Stimulated activated CD8-positive, alpha-beta memory T cell treated with anti-CD3 and anti-CD28 coated beads, Interleukin-7, amount 100 ng/mL, for 4 hours (primary cell): Measurements from ENCODE around the gene DHFR2.
"Not testable (repeated sequence)": the region's sequence is repeated elsewhere in the genome, so short reads cannot be mapped to it uniquely, and the experiment has no call there.

Experiments
- DNase-seq, 2 donors: peaks; one replicate each; pipeline ENCODE4 v3.0.0-alpha.2; 2020; ENCODE audit warnings: low read depth in 2 of 2

The DHFR2 gene

DNA sequence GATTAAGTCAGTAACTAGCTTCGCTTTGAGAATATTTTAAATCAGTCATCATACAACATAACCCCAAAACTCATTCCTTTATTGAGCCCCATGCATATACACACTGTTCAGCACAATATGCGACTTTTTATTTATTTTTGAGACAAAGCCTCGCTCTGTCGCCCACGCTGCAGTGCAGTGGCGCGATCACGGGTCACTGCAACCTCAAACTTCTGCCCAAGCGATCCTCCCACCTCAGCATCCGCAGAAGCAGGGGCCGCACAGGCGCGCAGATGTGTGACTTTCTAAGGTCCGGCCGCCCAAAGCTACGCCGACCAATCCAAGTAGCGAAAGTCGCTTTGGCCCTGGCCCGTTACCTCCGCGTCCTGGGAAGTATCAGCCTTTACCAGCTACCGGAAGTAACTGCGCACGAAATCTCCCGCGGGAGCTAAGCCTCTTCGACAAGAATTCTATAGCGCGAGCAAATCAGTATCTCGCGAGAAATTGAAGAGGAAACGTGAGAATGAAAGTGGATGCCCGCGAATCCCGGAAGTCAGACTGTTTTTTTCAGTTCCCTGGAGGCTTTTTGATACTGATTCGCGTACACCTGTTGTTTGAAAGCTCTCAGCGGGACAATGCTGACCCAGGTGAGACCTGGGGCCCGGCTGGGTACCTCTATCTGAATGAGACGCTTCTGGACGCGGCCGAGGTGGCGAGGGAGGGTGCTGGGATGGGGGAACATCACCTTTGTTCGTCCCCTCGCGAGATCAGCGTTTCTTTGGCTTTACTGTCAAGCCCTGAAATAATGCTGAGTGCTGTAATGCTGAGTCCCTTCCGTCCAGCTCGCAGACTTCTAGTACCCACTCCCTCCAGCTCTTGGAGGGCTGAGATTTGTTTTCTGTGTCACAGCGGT lies at the start of gene DHFR2, which contains the start of gene NSUN3:
Gene DHFR2, minus strand, starts transcription at position 404 of the 892 bp plus-strand sequence. CDS start 1,405 bp downstream, outside the sequence.
Gene NSUN3, plus strand, starts transcription at position 549 of the 892 bp plus-strand sequence. Its CDS starts 66 bp downstream, at position 615.
- DNase-seq, result peak; percentile 74 to 77

DNA sequence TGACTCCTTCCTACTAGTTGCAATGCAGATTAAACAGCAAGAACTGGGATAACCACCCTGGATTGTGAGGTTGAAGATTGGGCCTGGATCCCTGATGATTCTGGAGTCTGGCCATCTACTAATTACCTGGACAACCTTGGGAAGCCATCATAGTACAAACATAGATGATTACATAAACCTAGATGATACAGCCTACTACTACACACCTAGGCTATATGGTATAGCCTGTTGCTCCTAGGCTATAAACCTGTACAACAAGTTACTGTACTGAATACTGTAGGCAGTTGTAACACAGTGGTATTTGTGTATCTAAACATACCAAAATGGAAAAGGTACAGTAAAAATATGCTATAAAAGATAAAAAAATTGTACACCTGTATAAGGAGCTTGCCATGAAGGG lies 48.1 kb upstream of the DHFR2 start:
- no peak for DNase-seq

DNA sequence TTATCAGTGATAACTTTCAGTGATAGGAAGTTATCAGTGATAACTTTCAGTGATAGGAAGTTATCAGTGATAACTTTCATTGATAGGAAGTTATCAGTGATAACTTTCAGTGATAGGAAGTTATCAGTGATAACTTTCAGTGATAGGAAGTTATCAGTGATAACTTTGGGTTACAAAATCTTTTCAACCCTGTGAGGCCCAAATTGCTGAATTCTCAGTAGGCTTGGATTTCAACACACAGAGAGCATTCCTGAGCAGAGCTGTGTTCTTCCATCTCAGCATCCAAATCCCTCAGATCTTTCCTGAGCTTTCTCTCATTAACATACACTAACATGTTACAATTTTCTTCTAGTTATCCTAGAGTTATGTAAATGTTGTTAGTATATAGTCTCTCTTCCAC lies 47.5 kb upstream of the DHFR2 start:
- DNase-seq, result not testable (repeated sequence)

DNA sequence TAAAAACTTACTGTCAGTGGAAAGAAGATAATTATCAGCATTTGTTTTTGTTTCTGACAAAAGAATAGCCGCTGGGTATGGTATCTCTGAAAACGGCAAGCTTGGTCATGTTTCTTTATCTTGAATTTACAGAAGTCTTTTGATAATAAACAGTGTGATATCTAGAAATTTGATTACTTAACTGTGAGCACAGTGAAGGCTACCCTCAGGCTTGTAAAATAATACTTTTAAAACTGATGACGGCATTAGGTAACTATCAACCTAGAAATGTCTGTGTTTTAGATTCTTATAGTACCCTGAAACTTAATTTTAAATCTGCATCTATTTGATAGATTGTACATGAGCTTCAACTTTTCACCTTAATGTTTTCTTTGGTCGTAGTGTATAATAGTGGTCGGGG lies 43.6 kb upstream of the DHFR2 start:
- DNase-seq, result no peak

DNA sequence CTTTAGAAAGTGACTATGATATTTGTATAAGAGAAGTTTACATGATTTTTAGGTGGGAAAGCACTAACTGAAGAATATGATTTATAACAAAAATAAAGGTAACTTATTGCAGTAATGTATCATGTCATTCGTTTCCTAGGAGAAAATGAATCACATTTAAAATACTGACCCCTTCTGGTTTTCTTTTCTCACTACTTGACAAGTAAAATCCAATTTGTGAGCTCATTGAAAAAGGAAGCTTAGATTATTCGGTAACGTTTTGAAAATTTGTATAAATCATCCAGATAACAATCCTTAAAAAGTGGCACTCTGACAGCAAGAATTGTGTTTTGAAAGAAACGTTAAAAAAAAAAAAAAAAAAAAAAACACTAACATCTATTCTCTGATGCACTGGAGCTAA lies 39.1 kb upstream of the DHFR2 start:
- DNase-seq, result no peak

DNA sequence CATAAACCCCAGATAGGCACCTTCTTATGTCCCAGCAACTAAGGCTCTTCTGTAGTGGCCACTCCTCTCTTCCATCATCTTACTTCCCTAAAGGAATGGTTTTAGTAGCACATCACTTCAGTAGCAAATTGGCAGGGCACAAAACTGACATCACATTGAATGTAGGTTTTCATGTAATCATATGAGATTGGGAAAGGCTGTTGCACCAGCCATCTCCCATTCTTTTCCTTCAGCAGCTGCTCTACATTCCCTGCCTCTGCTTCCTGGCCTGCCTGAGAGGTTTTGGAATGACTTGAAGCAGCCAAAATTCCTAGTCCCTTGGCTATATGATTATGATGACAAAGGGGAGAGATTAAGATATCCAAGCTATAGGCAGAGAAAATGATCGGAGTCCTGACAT lies 36.6 kb upstream of the DHFR2 start:
- no peak for DNase-seq

DNA sequence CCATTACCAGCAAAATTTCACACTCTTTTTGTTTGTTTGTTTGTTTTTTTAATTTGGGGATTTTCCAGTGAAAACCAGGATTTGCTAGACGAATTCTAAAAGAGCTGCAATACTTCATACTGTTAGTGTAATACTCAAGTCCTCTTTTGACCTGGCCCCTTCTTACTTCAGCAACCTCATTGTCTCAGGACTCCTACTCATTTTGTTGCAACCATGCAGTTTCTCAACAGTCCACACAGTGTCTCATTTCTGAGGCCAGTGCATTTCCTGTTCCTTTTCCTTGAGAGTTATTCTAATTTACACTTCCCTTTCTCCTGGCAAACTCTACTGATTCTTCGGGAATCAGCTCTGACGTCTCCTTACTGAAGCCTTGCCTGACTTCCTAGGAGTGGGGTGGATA lies 35.7 kb upstream of the DHFR2 start:
- no peak for DNase-seq

DNA sequence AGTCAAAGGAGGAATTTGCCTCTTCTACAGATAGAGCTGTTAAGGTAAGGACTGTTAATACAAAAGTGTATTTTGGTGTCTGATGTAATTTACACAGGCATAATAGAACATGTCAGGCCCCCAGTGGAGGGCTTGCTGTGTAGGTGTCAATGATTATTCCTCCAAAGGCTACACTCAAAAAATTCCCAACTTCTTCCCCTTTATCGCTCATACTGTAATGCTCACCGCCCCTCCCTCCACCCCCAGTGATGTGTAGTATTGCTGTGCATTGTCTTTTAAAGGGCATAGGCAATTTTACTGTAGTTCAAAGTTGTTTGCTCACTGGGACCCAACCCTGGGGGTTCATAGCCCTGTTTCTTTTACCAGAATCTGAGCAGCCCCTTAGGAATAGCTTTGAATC lies 32.4 kb upstream of the DHFR2 start:
- DNase-seq, result no peak

DNA sequence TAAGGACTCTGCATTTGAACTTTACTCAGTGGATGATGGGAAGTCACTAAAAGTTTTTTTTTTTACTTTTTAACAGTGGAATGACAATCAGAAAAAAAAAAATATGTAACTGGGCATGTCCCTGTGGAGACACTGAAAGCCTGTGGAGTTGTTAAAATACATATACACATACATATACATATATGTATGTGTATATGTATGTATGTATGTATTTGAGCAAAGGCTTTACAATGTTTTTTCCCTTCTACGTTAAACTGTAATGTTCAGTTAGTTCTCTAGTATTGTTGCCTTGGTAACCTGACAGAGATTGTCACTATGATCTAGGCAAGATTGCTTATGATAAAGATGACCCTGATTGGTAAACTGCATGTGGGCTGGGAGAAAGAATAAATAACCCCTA lies 30.4 kb upstream of the DHFR2 start:
- DNase-seq, result no peak

DNA sequence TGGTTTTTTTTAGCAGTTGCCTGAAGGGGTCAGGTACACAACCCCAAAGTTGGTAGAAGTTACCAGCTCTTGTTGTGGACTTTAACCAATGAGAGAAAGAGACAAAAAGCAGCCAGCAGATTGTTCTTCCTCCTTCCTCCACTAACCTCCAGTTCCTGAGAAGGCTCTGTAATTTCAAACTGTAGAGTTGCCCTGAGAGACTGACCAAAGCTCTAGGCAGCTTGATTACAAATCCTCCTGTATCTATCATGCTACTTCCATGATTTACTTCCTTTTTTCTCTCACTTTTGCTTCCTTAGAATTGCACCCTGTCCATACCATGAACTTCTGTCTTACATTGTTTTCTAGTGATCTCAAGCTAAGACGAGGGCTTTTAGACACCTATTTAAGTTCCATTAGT lies 29.4 kb upstream of the DHFR2 start:
- DNase-seq, result no peak

DNA sequence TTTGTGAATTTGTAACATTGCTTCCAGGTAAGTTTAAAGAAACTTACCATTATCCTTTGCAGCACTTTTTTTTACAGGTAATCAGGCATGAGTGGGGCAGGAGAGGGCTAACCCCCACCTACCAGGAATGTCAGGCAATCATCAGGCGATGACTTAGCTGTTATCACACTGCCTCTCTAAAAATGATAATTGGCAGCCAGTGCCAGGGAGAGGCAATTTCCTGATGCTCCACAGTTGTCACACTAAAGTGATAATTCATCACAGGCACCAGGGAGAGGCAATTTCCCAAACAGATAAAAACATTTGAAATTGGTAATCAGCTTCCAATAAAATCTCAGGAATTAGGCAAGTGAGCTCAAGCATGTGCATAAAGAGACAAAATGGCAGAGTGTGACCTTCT lies 26.4 kb upstream of the DHFR2 start:
- DNase-seq, result no peak

DNA sequence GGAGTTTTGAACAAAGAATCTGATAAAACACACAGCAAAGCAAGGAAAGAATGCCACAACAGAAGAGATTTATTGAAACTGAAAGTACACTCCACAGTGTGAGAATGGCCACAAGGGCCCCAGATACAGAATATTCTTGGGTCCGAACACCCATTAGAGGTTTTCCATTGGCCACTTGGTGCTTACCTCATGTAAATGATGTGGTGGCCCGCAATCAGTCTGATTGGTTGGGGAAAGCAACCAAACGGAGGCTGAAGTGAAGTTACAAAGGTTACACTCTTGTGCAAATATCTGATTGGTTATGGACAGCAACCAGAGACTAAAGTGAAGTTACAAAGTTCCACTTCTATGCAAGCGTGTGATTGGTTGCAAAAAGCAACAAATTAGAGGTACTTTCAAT lies 20.5 kb upstream of the DHFR2 start:
- DNase-seq, result no peak

DNA sequence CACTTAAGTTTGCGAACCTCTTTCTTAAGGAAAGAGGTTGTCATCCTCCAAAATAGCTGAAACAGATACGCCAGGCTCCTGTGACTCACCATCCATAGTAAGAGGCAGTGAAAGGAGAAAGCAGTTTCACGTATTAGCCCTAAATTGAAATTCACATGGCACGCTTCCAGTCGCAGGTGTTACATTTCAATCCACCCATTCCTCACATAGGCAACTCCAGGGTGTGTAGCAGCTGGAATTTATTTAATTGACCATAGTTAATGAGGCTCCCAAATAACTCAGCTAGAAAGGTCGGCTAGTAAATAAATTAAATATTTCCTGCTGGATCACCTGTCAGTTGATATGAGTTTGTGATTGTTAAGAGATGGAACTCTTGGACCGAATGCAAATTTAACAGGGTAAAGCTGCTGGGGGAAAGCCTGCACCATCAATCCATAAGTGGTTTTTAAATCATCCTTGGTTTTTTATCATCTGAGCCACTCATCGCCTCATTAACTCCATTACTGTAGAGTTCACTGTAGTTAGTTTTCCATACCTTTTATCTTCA lies 19.7 kb upstream of the DHFR2 start:
- no peak for DNase-seq

DNA sequence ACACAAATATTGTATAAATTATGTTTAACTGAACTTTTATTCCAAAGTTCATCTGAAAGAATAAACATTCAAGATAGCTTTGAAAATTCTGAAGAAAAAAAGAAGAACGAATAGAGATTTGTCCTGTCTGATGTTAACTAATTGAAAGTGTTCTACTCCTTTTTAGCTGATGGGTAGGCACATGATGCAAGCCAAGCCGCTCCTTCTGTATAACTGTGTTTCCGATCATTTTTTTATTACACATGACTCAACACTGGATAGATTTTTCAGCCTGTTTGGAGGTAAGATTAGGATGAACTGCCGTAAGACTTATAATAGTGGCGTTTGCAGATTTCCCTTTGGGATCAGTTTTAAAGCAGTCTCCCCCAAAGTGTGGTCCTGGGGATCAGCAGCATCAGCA lies 19.2 kb upstream of the DHFR2 start:
- DNase-seq, result no peak

DNA sequence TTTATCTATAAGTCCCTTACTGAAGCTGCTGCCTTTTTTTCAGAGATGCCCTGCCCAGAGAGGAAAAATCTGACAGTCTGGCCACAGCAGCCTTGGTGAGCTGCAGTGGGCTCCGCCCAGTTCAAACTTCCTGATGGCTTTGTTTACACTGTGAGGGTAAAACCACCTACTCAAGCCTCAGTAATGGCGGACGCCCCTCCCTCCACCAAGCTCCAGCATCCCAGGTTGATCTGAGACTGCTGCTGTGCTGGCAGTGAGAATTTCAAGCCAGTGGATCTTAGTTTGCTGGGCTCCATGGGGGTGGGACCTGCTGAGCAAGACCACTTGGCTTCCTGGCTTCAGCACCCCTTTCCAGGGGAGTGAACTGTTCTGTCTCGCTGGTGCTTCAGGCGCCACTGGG lies 17.8 kb upstream of the DHFR2 start:
- not testable (repeated sequence) for DNase-seq

DNA sequence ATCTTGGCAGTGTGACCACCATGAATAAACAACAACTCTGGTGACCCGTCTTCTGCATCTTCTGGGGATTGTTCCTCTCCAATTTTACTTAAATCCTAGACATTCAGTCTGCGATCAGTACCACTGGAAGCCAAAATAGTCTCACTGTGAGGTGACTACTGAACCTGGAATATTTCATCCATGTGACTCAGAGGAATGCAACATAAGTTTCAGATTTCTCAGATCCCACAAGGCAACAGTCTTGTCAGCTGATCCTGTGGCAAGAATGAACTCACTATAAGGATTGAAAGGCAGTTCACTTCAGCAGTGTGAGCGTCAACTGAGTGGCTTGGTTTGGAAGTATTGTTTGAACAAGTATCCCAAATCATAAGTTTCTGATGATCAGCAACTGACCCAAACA lies 13.3 kb upstream of the DHFR2 start:
- no peak for DNase-seq

DNA sequence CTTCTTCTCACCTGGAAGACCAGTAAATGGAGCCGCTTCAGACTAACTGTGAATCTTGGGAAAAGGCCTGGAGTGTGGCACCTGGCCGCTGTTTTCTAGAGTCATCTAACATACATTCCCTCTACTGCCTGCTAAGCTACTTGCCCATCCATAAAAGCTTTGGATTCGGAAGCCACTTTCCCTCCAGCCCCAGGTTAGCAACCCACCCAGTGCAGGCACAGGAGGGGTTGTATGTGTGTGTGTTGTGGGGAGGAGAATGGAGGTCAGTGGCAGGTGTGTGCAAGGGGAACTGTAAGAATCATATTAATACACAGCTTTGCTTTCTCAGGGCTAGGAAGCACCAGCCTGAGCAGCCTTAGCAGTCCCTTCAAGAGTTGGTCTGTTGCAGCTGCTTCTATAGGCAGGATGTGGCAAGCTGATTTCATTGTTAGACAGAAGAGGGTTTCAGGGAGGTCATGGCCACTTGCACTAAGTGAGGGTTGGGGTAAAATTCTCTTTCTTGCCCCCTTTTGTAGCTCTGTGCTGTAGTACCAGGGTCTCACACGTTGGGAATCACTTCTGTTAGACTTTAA lies 9.1 kb upstream of the DHFR2 start:
- no peak for DNase-seq

DNA sequence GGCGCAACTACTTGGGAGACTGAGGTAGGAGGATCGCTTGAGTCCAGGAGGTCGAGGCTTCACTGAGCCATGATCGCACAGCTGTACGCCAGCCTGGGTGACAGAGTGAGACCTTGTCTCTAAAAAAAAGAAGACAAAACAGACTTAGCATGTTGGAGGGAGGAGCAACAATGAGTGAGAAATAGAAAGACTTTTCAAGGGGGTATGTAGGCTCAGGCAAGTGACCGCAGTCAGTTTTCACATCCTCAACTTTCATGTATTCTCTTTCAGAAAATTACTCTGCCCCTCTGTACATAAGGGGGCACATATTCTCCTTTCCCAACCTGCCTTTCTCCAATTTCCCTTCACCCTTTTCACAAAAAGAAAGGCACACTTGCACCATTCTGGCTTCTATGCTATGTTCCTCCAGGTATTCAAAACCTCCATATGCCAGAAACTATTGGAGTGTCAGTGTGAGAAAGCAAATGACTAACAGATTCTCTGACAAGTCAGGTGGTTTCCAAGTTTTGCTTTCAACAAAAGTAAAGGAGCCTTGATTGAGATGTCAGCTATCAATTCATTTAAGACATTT lies 7.7 kb upstream of the DHFR2 start:
- DNase-seq, result no peak

DNA sequence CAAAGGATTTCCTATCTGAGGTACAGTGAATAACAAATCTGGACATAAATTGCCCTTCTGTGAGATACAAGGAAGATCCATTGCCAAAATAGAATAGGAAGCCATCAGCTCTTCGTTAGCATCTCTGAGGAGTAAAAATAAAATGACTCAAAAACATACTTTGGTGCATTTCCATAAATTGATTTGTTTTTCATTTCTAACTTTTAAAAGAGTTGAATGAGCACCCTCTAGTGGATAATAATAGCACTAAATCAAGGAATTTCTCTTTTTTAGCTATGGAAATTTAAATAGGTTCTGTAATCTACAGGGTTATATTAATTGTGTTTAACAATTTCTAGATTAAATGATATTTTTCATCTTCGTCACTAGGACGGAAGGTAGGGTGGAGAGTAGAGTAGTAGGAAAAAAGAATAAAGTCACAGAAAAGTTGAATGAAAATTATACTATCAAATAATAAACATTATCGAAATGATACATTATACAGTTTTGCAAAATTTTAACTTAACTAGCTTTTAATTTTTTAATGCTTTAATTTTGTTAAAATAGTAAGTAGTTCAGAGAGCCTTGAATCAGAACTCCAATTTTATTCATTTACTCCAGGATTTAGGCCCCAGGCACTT lies 6.6 kb upstream of the DHFR2 start:
- no peak for DNase-seq

DNA sequence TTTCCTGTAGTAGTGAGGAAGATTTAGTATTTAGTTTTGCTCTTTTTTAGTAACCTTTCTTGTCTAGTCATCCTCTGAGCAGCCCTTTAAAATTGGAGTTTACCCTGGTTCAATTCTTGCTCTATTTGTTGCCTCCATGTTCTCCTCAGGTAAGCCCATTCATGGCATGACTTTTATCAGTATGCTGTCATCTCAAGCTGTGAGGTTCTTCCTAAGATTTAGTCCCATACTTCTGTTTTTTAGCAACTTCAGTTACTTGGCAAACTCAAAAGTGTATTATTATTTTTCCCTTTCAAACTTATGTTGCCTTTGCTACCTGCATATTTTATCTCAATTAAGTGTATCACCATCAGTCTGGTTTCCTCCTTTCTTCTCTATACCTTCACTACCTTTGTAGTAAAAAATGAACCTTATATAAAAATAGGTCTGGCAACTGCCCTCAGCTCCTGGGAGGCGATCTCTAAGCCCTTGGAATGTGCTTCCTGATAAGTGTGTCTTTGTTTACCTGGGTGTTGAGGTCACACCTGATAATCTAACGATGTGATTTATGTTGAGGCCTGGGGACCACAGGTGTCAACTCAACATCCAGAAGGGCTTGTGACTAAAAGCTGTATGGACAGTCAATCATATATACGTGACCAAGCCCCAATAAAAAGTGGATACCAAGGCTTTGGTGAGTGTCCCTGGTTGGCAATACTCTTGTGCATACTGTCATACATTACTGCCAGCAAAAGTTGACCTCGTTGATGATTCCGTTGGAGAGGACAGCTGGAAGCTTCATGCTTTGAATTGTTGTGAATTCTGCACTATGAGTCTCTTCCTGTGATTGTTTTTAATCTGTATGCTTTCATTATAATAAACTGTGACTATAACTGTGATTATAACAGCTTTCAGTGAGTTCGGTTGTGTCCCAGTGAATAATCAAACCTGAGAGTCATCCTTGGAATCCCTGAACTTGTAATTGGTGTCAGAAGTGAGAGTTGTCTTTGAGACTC lies 4.1 kb upstream of the DHFR2 start:
- DNase-seq, result no peak
